Bronchial epithelial cell (primary cell): Measurements from ENCODE around the gene DTHD1. TPM values are rescaled to one million over a fixed set of nuclear protein-coding genes. Genes with fewer than 3 reads are reported as not detected.

ENCODE experiments used
- DNase-seq: peaks from one replicate; pipeline ENCODE4 v3.0.0-alpha.2; 2010; ENCODE audit warnings: low read depth
- FAIRE-seq: peaks from 2 replicates; lab custom pipeline; 2011; peaks lifted over from hg19 to GRCh38; lab: Jason Lieb, UNC
- H3K27me3 ChIP-seq: 2 replicates; pipeline ENCODE4 v1.5.1; 2011; ENCODE audit warnings: low read length; ENCODE audit not compliant: control insufficient read depth, insufficient read depth
- H3K36me3 ChIP-seq: 2 replicates; pipeline ENCODE4 v1.5.1; 2011; ENCODE audit warnings: low read length; ENCODE audit not compliant: control insufficient read depth, insufficient read depth
- H3K4me3 ChIP-seq: 2 replicates; pipeline ENCODE4 v1.5.1; 2011; ENCODE audit warnings: mild to moderate bottlenecking, low read depth, low read length, control low read depth
- total RNA-seq: library from RNA; depleted of rRNA; stranded (reverse); fragments of >200 nt; gene quantifications from 2 replicates; pipeline ENCODE4 v1.2.1, GENCODE V29; 2014
- TF ChIP-seq, protein P1 (sequence below): IDR thresholded peaks from 2 replicates; pipeline ENCODE4 v1.5.1; 2011; ENCODE audit warnings: mild to moderate bottlenecking, moderate library complexity, low read length, control low read depth, inconsistent platforms; ENCODE audit not compliant: insufficient read depth, severe bottlenecking

DTHD1 gene
- total RNA-seq, 1 donor from 2014 or later: under 0.01 TPM

DNA sequence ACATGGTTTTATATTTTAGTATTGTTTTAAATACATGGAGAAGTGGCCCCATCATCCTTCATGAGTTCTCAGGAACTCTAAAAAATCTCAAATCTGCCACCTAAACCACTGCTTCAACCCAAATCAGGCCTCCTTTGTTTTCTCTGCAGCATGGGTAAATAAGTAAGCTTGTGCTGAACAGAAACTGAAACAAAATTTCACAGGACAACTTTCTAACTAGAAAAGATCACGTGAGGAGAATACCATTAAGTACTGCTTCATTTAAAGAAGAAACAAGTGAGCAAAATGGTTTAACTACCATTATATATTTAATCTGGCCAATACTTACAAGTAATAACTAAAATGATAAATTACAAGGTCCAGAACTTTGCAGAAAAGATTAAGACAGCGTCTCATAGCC lies 39.6 kb upstream of the DTHD1 start:
- Histone ChIP-seq H3K4me3 (peak overlapping the region; percentile 71), H3K27me3 (no peaks in the 10 kb centered on the region), H3K36me3 (peaks cover 3% of the 10 kb centered on the region)
- FAIRE-seq: no peak
- peak; percentile 18 for DNase-seq
- TF ChIP-seq, protein P1, sequence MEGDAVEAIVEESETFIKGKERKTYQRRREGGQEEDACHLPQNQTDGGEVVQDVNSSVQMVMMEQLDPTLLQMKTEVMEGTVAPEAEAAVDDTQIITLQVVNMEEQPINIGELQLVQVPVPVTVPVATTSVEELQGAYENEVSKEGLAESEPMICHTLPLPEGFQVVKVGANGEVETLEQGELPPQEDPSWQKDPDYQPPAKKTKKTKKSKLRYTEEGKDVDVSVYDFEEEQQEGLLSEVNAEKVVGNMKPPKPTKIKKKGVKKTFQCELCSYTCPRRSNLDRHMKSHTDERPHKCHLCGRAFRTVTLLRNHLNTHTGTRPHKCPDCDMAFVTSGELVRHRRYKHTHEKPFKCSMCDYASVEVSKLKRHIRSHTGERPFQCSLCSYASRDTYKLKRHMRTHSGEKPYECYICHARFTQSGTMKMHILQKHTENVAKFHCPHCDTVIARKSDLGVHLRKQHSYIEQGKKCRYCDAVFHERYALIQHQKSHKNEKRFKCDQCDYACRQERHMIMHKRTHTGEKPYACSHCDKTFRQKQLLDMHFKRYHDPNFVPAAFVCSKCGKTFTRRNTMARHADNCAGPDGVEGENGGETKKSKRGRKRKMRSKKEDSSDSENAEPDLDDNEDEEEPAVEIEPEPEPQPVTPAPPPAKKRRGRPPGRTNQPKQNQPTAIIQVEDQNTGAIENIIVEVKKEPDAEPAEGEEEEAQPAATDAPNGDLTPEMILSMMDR: no peak

DNA sequence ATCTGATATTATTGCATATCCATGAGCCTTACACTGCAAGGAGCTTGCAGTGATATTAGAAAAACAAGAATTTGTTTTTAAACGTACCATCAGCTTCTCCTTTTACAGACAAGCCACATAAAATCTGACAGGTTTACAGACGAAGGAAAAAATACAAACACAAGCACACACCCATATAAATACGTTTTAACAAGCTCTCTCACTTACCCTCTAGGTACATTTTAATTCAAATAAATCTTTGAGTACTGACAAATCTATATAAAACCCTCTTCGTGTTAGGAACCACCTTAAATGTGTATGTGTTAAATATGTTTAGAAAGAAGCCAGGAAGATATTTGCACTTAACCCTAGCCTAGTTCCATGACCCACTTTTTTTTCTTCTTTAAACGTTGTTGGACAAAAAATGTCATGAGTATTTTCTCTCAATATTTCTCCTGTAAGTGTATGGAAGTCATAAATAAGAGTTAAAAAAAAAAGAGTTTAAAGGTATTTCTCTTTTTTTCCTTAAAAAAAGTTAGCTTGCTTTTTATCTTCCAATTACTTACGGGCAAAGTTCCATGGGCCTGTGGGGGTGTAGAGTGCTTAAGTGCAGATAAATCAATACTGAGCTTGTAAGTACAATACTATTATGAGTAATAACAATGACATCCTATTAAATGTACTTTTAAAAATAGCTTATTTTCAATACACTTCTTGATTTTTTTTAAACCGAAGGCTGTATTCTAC lies 38.6 kb upstream of the DTHD1 start:
- Histone ChIP-seq H3K36me3 (no peaks in the 10 kb centered on the region), H3K27me3 (no peaks in the 10 kb centered on the region), H3K4me3 (peak overlapping the region; percentile 71)
- DNase-seq: peak; percentile 56
- no peak for FAIRE-seq
- TF ChIP-seq, protein P1: no peak

DNA sequence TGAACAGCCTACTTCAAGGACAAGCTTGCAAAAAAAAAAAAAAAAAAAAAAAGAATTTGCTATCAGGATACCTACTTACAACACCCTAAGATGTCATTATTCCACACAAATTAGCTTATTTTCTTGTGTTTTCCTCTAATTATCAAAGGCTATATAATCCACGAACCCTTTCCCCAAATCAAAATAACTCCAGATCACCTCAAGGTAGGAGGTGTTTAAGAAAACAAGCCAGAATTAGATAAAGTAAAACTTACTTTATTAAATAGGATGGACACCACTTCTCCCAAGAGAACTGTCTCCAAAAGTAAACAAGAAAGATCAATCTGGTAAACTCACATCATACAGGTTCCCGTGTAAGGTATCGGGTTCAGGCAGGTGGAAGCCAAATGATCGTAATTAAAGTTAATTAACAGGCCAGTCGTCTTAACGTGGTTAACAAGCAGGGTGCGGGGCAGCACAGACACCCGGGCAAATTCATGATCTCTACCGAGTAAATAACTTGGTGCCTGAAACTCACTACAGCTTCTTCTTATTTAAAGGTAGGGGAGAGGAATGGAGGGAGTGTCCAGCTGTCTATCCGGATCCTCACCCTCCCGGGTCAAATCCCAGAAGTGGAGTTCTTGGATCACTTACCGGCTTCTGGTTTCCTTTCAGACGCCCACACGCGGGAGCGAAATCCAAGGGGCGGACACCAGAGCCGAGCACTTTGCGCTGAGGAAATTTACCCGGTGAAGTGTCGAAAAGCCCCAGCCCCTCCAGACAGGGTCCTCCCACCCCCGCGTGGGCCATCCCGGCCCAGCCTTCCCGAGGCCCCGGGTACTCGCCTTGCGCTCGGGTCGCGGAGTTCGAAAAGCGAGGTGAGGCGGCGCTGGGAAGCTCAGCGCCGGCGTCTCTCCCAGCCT lies 37.8 kb upstream of the DTHD1 start:
- FAIRE-seq: no peak

DNA sequence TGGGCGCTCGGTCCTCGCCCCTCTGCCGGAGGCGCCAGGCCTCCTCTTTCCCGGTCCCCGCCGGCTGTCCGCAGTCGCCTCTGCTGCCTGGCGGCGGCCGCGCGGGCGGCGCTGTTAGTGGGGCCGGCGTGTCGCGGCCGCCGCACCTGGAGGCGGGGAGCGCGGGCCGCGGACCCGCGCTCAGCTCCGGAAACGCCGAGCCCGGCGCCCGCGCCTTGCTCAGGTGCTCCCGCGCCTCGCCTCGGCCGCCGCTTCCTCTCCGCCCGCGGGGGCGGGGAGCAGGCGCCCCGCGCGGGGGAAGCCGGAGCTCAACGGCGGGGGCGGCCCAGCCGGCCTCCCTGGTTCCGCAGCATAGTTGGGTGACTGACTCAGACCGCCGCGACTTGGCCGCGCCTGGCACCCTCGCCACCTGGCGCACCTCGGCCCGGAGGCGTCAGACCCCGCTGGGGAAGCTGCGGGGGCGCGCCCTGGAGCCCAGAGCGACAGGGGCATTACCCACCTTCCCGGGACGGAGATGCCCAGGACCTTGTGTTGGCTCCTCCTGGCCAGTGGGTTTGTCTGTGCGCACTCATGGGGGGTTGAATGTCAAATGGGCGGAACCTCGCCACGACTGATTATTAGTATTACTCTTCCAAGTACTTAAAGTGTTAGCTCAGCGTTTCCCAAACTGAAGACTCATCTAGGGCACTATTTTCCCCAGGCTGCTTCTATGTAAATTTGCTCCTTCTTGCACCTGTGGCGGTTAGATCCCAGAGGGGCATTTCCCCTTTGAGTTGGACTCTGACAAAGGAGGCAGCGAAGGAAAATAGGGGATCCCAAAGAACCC lies 36.9 kb upstream of the DTHD1 start, which contains the start of gene ARAP2:
TSS of gene ARAP2 (minus strand) at position 258 of the 826 bp plus-strand sequence. CDS start 15,028 bp downstream, outside the sequence.
- TF ChIP-seq, protein P1: no peak
- FAIRE-seq (no peak), DNase-seq (peak; percentile 78)

More for the DNA sequence above, 37.8 kb upstream of the DTHD1 start:
- Histone ChIP-seq H3K36me3 (no peaks in the 10 kb centered on the region), H3K4me3 (peak overlapping the region; percentile 71), H3K27me3 (no peaks in the 10 kb centered on the region)
- TF ChIP-seq, protein P1: no peak
- peak; percentile 59 for DNase-seq

DNA sequence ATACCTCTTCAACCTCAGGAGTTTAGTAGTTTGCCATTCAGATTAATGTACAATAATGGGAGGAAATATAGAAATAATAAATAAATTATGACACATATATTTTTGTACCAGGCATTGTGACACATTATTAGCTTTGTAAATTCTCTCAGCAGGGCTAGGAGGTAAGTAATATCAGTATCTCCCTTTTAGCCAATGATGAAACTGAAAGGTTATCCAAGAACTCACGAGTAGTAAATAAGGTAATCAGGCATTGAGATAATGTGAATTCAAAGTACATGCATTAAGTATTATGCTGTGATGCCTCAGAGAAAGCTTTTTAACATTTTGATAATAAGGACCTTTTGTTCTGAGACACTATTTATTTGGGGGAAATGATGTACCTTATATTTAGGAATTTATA lies 31.8 kb upstream of the DTHD1 start:
- TF ChIP-seq, protein P1: no peak
- no peak for FAIRE-seq
- H3K4me3 ChIP-seq: no peak overlapping the region
- DNase-seq: no peak
- H3K27me3 ChIP-seq: no peaks in the 10 kb centered on the region
- no peaks in the 10 kb centered on the region for H3K36me3 ChIP-seq

More for the DNA sequence above, 36.9 kb upstream of the DTHD1 start, which contains the start of gene ARAP2:
- H3K36me3 ChIP-seq: no peaks in the 10 kb centered on the region
- H3K4me3 ChIP-seq: peak within 1 kb of the TSS; percentile 71
- no peaks in the 10 kb centered on the region for H3K27me3 ChIP-seq
